ENCODE measurements around the gene ABLIM3.

DNA sequence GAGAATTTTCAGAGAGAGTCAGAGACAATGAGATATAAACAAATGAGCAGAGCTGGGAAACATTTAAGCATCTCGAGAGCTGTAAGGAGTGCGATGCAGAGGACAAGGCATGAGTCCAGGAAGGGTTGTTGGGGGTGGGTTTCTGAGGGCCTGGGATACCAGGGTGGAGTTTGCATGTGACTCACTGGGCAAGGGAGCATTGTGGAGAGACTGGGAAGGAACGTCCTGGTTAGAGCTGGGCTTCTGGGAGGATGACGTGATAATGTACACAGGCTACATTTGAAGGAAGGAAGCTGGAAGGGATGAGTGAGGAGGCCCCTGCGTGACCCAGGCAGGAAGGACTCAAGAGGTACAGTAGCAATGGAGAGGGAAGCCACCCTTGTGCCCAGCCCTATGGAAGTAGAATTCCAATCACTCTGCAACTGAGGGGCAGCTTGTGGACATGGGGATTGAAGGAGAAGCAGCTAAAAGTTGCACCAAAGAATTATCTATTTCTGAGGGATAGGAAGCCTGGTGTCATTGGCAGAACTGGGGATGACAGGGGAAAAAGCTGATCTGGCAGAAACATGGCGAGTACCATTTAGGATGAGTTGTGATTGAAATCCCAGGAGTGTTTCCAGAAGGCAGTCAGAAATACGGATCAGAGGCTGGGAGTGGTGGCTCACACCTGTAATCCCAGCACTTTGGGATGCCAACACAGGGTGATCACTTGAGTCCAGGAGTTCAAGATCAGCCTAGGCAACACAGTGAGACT, 71.1 kb downstream of the ABLIM3 start:
- TF ChIP-seq CTCF (IDR thresholded peaks at IDR 0.05; ENCODE audit: poor library complexity, severe bottlenecking): no peak
- no peak for TF ChIP-seq POLR2AphosphoS5 (IDR thresholded peaks at IDR 0.05)
- no peak for TF ChIP-seq TAF1 (IDR thresholded peaks at IDR 0.05; ENCODE audit: low read depth)
- TF ChIP-seq EZH2 (IDR thresholded peaks at IDR 0.05; ENCODE audit: borderline replicate concordance, insufficient read depth, low read length, poor library complexity, severe bottlenecking): no peak
